Coronary artery (tissue), 2 donors: ENCODE data around the gene AOC1.

Source experiments
- DNase-seq: peaks from one replicate; pipeline ENCODE4 v3.0.0-alpha.2; 2017; ENCODE audit warnings: low spot score
- H3K27ac ChIP-seq, 2 donors: fragments of 200-600 bp; sonication (generic); one replicate each; pipeline ENCODE4 v1.5.1; 2016 to 2019
- H3K4me3 ChIP-seq: fragments of 200-600 bp; sonication (generic); 2 replicates; pipeline ENCODE4 v1.5.1; 2016; ENCODE audit warnings: mild to moderate bottlenecking, moderate library complexity
- TF ChIP-seq, protein P1 (sequence below): fragments of 200-600 bp; sonication (generic); IDR thresholded peaks from one replicate; pipeline ENCODE4 v1.5.1; 2019; ENCODE audit warnings: antibody characterized with exemption

AOC1 gene

DNA sequence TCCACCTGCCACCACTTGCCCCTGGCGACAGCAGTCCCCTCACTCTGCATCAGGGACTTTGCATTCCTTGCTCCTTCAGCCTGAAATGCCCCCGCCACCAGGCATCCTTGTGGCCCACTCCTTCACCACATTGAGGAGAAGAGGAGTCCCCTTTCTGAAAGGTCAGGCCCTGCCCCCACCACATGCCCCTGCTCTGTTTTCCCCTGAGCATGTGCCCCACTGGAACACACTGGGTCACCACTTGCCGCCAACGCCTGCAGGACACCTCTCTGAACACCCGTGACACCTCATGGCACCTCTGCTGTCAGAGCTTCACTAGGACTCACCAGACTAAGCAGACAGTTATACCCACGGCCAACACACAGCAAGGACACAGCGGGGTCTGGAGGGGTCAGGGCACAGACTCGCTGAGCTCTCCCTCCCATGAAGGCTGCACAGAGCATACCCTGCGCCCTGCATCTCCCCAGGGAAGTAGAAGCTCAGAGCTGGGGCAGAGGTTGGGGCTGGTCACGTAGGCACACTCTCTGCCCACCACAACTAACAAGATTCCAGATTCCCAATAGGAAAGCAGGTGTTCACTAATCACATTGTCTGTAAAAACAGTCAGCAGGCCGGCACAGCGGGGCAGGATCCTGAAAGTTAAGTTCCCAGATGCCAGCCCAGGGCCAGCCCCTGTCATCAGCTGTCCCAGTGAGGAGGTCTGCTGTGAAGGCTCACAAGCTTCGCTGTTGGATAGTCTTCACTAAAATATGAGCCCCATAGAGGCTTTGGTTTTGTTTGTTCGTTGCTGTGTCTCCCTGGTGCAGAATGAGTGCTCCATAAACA lies 5.8 kb upstream of the AOC1 start:
- DNase-seq = peak; percentile 64
- Histone ChIP-seq H3K27ac (no peak overlapping the region), H3K4me3 (no peak overlapping the region)
- TF ChIP-seq, protein P1, sequence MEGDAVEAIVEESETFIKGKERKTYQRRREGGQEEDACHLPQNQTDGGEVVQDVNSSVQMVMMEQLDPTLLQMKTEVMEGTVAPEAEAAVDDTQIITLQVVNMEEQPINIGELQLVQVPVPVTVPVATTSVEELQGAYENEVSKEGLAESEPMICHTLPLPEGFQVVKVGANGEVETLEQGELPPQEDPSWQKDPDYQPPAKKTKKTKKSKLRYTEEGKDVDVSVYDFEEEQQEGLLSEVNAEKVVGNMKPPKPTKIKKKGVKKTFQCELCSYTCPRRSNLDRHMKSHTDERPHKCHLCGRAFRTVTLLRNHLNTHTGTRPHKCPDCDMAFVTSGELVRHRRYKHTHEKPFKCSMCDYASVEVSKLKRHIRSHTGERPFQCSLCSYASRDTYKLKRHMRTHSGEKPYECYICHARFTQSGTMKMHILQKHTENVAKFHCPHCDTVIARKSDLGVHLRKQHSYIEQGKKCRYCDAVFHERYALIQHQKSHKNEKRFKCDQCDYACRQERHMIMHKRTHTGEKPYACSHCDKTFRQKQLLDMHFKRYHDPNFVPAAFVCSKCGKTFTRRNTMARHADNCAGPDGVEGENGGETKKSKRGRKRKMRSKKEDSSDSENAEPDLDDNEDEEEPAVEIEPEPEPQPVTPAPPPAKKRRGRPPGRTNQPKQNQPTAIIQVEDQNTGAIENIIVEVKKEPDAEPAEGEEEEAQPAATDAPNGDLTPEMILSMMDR = no peak

DNA sequence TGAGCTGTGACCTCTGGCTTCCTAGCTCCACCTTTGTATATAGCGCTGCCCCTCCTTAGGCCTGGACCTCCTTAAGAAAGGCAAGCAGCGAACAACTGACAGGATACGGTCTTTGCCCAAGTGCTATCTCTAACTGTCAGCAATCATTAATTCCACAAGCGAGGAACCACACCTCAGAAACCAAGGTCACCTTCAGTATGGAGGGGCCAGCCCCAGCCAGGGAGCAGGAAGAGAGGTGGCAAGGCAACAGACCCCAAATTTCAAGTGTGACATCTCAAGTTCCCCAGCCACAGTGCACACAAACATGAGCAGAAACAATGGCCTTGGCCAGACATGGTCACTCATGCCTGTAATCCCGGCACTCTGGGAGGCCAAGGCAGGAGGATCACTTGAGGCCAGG lies 4.8 kb upstream of the AOC1 start:
- H3K4me3 ChIP-seq = no peak overlapping the region
- no peak overlapping the region for H3K27ac ChIP-seq
- DNase-seq = peak; percentile 41
- TF ChIP-seq, protein P1 = no peak

DNA sequence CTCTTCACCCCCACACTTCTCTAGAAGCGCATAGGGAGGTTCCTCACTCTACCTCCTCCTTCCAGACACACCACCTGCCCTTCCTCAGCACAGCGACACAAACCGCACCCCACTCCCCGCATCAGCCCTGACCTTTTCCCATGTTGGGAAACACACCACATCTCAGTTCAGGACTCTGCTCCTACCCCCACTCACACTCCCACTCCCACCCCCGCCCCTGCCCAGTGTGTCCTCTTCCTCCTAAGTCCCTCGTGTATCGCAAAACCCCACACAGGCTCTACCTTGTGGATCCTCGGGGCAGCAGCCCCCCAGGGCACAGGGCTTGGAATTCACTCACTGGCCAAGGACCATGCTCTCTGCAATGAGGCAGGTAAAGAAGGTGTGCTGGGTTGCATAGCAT lies 4.2 kb upstream of the AOC1 start:
- H3K4me3 ChIP-seq = no peak overlapping the region
- TF ChIP-seq, protein P1 = no peak
- peak; percentile 59 for DNase-seq
- H3K27ac ChIP-seq = no peak overlapping the region

DNA sequence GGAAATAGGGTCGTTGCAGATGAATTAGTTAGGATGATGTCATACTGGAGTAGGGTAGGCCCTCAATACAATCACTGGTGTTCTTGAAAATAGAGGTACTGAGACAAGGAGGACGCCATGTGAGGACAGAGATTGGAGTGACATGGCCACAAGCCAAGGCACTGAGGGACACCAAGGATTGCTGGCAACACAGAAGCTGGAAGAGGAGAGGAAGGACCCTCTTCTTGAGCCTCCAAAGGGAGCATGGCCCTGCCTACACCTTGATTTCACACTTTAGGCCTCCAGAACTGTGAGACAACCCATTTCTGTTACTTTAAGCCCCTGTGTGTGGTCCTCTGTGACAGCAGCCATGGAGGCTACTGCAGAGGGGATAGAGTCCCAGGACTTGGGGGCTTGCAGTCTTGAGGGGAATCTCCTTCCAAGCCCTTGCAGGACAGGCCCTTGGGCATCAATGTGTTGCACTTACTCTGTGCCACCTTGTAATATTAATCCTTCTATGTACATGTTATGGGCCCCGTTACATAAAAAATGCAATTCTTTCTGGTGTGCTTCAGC lies 3.7 kb upstream of the AOC1 start:
- Histone ChIP-seq H3K4me3 (no peak overlapping the region), H3K27ac (no peak overlapping the region)
- TF ChIP-seq, protein P1 = no peak
- DNase-seq = peak; percentile 35

DNA sequence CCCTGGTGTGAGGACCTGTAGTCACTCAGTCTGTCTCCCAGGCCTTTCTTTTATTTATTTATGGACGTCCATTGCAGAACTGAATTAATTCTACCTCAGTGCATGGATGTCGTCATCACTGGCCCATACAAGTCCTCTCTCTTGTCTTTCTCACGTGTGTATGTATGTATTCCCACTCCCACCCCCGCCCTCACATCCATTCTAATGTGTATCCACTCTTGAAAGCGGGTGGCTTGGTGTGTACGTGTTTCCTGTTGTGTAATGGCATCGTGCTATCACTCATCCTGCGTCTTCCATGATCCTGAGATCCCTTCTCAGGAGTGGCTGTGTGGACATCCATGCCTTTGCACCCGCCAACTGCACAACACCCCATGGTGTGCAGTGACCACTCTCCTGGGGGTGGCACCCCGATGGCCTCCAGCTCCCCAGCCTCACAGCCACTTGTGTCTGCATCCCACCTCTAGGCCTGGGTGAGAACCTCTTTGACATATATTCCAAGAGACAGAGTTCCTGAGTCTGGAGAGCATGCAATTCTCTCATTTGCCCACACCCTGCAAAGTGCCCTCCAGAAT lies 3.0 kb upstream of the AOC1 start:
- TF ChIP-seq, protein P1 = no peak
- Histone ChIP-seq H3K4me3 (no peak overlapping the region), H3K27ac (no peak overlapping the region)
- DNase-seq = peak; percentile 33

DNA sequence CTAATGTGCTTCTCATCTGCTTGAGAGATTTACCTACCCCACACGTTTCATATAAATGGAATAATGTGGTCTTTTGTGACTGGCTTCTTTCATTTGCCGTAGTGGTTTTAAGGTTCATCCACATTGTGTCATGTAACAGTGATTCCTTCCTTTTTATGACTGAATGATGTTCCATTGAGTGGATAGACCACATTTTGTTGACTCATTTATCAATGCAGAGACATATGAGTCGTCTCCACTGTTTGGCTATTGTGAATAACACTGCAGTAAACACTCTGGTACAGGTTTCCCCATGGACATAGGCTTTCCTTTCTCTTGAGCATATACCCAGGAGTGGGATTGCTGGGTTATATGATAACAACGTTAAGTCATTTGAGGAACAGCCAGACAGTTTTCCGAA lies 2.0 kb upstream of the AOC1 start:
- no peak overlapping the region for H3K4me3 ChIP-seq
- DNase-seq = no peak
- no peak overlapping the region for H3K27ac ChIP-seq
- TF ChIP-seq, protein P1 = no peak
